Measurements from ENCODE around the gene RTP2.
"Not testable (repeated sequence)": the region's sequence is repeated elsewhere in the genome, so short reads cannot be mapped to it uniquely, and the experiment has no call there.

RTP2 gene

DNA sequence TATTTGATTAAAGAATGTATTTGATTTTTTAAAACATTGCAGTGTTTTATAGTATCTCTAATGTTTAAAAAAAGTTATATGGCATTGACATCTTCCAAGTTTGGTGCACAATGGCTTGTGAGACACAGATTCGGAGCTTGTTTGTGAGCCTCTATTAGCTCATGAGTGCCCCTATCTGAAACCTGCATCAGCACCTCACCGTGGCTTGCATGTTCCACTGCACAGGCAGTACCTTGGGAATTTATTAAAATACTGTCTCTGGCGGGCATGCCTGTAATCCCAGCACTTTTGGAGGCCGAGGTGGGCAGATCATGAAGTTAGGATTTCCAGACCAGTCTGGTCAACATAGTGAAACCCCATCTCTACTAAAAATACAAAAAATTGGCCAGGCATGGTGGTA lies 6.8 kb upstream of the RTP2 start:
- DNase-seq, result no peak

DNA sequence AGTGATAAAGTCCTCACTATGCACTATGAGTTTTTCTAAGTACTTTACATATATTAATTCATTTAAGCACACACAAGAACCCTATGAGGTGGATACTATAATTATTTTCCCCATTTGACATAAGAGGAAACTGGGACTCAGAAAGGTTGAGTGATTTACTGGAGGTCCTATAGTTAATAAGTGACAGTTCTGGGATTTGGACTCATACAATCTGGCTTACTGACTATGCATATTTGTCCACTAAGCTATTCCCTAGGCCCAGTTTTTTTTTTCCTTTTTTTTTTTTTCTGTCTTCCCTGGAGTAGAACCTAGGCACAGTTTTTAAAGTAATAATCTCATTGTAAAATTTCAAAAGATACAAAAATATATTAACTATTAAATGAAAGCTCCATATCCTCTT lies 6.3 kb upstream of the RTP2 start:
- DNase-seq, result no peak

DNA sequence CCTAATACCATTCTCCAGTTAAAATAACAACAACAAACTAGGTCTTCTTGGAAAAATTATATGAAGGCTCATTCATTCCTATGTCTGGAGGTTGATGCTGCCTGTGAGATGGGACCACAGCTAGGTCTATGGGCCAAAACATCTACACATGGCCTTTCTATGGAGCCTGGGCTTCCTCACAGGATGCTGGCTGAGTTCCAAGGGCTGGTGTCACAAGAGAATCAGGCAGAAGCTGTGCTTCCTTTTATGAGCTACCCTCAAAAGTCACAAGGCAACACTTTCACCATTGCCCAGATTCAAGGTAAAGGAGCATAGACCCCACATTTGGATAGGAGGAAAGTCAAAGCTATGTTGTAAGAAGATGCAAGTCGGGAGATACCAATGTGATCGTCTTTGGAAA lies 4.6 kb upstream of the RTP2 start:
- DNase-seq, result no peak

DNA sequence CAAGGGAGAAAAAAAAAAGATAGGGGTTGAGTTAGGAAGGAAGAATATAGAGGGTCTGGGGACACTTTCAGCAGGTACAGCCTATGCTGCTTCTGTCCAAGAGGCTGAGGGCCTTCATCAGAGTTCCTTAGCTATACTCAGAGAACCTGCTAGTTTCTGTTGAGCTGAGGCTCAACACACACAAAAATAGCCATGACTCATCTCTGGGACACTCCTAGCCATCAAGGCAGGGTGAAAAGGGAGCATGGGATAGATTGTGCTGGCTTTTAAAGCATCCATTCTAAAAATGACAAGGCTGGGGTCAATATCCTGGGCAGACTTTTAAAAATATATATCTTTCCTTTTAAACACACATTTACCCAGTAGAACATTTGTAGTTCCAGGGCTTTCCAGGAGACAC lies 2.8 kb upstream of the RTP2 start:
- DNase-seq, result no peak

DNA sequence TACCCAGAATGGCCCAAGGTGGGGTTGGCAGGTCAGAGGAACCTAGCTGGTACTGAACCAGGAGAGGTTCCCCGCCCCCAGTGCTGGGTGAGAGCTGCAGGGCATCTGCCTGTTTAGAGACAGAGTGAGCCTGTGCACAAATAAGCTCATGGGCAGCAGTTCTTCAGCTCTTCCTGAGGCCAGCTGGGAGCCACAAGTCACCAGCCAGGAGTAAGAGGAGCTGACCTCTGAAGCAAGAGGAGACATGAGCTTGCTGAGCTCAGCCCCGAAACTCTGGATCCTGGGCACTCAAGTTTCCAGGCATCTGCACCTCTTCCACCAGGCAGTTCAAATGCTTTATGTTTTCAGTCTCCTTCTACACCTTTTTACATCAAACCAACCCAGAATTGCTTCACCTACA lies 2.1 kb downstream of the RTP2 start:
- no peak for DNase-seq

DNA sequence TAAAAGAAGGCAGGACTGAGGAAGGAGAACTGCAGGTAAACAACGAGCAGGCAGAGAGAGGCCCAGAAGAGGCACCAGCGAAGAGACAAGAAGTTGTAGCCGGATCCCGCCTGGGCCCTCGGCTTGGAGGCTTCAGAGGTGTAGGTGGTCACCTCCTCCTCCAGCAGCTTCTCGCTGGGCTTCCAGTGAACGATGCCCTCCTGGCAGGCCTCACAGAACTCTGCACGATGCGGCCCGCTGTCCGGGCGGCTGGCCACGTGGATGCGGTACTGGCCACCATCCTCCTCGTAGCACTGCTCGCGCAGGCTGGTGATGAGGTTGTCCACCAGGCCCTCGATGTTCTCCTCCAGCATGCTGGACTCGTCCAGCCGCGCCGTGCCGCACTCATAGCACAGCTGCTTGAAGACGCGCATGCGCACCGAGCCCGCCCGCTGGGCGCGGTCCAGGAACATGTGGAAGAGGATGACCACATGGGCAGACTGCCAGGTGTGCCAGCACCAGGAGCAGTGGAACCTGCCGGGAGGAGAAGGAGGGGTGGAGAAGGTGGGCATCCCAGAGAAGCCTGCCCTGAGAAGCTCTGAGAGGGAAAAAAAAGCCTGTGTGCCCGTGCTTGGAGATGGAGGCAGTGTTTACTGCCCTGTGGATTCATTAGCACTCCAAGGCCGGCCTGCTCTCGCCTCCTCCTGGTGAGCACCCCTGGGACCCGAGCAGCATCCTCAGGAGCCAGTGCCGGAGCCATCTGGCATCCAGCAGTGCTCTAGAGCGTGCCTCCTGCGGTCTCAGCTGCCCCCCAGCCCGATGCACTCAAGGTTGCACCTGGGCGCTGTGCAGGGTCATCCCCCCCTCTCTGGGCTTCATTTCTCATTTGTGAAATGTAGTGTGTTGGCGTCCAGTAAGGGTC lies 3.6 kb downstream of the RTP2 start:
- no peak for DNase-seq

DNA sequence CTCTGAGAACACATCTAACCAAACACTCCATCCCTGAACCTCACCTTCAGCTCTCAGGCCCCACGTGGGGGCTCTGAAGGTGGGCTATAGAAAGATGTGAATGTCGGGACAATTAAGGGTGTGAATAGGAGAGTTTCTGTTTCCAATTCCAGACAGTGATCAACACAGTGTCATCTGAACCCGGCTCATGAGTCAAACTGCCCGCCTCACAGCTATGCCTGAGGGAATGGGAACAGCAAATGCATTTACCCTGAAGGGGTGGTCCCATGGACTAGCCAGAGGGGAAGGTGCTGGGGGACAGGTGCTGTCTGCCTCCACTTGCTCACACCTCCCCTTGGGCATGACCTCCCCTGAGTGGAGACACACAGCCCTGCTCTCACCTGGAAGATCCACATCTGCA lies 6.3 kb downstream of the RTP2 start:
- no peak for DNase-seq

DNA sequence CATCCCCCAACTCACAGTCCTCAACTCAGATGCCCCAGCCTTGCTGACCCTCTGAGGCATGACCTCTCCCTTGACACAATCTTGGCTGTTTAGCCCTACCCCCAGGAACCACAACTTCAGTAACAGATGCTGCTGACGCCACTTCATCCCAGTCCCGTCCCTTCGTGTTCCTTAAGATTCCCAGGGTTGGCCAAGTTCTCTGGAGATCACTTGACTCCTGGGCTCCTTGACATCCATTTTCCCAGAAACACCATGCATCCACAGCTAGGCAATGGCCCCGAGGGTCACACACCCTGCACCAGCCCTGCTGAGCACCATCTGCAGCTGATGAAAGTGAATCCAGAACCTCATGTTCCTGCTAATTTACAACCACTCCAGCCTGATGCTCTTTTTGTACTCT lies 6.9 kb downstream of the RTP2 start:
- no peak for DNase-seq

DNA sequence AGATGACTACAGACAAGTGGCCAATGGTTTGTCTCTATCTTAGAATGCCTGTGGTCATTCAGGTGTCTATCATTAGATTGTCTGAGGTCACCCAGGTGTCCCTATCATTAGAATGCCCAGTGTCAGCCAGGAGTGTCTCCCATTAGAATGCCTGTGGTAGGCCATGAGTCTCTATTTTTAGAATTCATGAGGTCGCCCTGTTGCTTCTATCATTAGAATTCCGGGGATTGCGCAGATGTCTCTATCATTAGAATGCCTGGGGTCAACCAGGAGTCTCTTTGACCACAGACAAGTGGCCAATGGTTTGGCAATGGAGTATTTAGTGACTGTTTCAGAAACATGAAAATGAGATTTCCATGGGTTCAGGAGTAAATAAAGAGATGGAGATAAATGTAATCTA lies 7.6 kb downstream of the RTP2 start:
- no peak for DNase-seq

DNA sequence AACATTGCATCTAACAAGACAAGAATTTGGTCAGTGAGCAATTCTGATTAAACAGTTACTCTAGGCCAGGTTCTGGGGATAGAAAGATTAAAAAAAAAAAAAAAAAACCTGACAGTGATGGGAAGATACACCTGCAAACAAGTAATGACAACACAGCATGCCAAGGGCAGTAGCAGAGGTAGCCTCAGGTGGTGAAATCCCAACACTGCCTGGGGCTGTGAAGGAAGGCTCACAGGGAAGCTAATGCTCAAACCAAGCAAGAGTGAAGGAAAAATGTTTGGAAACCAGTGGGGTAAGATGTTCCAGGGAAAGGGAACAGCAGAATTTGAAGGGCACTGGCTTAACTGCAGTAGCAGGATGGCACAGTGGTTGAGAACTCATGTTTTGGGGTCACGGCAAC lies 8.9 kb downstream of the RTP2 start:
- DNase-seq, result no peak

DNA sequence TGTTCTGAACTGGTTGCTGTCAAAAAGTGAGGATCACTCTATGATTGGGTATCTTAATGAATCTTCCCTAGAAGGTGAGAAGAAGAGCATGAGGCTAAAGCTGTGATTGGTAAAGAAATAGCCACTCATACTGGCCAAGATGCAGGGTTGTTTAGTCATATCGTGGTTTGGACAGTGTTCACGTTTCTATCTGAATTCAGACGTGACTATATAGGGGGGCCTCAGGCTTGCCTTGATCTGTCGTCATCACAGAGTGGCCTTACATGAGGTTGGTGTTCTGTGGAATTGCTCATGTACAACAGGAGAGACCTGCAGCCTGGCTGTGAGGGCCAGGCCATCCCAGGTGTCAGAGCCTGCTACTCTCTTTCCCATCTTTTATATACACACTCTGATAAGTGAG lies 12.4 kb downstream of the RTP2 start:
- DNase-seq, result no peak

DNA sequence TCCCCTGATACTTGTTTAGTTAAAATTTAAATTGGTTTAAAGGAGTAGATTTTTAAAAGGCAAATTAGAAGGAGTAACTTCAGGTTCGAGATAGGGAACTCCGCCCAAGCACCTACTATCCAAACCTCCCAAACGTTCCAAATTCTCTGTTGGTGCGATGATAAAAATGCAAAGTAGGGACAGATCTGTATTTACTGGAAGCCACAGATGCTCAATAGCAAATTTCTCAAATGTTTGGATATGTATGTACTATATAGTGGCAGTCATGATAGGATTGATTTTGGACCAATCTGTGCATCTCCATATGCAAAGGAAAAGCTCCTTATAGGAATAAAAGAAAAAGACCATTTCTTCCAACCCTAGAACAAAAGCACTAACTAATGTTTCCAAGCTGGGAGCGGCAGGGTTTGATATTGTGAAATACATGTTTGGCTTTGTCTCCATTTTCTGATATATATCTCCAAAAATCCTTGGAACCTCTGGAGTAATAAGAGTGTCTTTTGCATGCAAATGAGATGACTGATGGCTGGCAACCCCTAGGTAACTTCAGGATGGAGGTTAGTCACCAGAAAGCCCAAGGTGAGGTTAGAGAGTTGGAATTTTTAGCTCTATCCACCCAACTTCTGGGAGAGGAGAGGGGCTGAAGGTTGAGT lies 15.6 kb downstream of the RTP2 start:
- no peak for DNase-seq

DNA sequence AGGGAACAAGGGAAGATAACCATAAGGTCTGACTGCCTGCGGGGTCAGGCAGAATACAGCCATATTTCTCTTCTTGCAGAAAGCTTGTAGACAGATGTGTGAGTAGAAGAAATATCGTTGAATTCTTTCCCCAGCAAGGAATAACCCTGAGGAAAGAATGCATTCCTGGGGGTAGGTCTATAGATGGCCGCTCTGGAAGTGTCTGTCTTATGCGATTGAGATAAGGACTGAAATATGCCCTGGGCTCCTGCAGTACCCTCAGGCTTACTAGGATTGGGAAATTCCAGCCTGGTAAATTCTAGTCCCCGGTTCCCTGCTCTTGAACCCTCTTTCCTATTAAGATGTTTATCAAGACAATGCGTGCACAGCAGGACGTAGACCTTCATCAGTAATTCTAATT lies 16.4 kb downstream of the RTP2 start:
- DNase-seq, result no peak

DNA sequence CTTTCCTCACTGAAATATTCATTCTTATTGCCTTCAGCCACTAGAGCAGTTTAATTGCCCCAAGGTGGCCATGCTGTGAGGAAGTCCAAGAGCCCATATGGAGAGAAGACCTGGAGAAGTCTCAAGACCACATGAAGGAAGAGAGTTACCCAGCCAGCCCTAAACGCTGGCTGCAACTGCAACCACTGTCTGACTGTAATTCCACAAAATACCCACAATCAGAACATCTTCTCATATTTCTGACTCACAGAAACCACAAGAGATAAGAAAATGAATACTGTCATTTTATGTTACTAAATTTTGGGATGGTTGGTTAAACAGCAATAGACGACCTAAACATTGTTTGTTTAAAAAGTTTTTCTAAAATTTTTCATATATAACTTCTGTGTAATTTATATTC lies 17.5 kb downstream of the RTP2 start:
- no peak for DNase-seq

DNA sequence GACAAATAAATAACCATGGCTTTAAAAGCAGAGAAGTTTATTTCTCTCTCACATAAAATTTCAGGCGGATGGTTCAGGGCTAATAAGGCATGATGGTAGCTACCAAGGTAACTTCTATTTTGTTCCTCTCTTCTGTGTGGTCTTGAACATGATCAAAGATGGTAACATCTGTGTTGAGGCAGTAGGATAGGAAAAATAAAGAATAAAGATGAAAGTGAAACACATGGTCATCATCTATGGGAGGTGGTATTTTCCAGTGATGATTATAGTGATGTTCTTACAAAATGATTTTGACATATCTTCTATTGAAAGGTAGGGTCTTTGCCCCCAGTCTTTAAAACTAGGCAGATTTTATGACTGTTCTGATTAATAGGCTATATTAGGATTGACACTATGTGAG lies 17.9 kb downstream of the RTP2 start:
- DNase-seq, result no peak

DNA sequence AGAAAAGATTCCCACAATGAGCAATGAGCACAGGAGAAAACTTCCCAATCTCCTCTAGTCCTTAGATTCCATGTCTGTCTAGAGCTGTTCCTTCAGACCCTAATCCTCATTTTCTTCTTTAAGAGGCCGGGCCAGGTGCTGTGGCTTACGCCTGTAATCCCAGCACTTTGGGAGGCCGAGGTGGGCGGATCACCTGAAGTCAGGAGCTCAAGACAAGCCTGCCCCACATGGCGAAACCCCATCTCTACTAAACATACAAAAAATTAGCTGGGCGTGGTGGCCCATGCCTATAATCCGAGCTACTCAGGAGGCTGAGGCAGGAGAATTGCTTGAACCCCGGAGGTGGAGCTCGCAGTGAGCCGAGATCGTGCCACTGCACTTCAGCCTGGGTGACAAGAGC lies 20.6 kb downstream of the RTP2 start:
- DNase-seq, result not testable (repeated sequence)

DNA sequence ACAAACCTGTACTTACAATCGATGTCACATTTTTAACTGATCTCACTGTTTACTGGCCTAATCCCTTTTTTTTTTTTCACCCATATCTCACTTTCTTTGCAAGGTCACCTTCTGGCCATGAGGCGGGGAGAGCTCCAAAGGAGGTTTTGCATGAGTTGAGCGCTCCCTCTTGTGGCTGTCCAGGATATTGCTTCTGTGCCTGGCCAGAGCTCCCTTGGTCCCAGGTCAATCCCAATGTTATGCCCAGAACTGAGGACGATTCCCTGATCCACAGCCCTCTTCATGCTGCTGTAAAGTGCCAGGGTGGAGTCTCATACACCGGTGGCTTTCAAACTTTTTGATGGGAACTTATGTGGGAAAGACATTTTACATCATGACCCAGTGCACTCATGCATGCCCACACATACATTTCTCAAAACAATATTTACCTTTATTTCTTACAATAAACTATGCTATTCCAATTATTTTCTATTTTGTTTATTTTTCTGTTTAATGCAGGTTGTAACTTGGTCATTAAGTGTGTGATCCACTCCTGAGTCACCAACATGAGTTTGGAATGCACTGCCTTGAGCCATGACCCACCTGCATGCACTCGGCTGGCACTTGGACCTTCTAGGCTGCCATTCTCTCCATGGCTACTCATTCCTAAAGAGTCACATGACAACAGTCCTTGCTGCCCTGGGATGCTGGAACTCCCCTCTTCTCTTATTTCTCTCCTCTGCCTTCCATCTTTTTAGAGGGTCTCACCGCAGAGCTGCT lies 22.5 kb downstream of the RTP2 start:
- peak; percentile 50 to 60 for DNase-seq

DNA sequence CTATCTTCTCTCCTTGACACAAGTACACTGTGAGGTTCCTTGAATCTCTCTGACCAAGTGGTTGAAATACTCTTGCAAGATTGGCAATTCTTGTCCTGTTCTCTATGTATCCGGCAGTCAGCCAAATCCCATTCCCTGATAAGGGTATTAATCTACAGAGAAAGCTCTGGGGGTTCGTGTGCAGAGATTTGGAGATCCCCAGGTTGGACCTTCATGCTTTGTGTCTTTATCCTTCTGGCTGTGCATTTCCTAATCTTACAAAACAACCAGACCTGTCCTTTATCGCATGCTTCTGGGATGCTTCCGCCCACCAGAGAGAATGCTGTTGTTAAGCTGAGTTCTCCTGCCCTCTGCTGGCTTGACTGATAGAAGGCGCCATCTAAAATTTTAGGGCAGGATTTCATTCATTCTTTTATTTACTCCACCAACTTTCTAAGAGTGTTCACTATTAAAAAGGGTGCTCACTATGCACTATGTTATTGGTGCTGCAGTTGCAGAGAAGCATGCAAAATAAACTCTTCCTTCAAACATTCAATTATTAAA lies 23.6 kb downstream of the RTP2 start:
- DNase-seq, result no peak

DNA sequence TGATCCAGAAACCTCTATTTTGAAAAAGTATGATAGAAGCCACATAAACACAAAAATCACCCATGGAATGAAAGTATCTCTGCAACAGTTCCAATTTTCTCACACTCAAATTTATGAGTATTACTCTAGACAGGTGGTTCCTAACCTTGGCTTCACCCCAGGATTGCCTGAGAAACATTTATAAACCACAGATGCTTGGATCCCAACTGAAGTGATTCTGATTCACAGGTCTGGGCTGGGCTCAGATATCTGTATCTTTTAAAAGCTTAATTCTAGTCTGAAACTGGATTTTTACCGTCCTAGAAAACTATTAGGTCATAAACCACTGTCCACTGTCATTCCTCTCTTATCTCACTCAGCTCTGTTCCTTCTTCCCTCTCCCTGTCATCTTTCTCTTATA lies 24.8 kb downstream of the RTP2 start:
- DNase-seq, result no peak

DNA sequence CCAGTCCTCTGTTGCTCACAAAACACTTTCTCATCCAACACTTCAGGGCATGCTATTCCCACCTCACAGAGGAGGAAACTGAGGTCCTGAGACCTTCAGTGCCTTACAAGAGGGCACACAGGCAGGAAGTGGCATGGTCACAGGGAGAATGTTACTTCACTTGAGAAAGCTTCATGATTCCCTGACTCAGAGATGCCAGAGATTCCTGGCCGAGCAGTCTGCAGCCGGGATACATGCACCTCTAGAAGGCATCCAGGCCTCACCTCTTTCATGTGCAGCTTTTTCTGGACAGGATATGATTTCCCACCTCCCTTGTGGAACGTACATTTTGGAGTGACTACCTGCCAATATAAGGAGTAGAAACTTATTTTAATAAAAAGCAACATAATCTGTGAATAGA lies 29.3 kb downstream of the RTP2 start:
- DNase-seq, result no peak

DNA sequence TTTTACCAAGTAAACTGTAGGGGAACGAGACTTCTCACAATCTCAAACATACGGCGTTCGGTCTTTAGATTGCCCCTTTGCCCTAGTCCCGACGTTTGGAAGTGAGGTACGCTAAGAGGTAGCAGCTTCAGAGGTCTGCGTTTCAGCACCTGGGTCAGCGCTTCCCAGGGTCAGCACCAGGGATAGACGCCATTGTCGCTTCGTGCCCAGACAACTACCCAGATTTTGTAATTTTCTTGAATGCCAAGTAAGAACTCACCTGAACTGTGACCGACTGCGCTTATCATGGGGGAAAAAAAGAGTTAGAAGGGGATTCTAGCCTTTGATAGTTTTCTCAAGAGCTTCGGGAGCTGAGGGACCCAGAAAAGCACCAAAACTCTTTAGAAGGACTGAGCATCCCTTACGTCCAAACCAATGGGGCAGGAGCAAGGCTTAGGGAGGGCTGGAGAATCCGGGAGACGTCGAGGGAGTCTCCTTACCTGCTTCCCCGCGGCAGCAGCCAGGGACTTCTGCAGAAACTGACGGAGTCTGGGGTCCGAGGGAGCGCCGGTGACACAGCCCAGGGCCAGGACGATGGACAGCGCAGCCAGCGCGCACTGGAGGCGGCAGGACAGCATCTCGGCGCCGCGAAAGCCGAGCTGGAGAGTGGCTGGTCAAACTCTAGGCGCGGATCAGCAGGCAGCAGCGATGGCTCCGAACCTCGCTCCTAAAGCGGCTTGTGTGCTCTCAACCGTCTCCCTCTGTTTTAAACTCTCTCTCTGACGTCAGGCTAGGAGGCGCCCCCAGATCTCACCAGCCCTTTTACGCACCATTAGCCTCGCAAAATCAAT lies 32.5 kb downstream of the RTP2 start, which contains the start of gene SST:
TSS of gene SST (minus strand) at position 720 of the 830 bp plus-strand sequence. CDS start at position 617, 103 bp downstream.
- no peak for DNase-seq

DNA sequence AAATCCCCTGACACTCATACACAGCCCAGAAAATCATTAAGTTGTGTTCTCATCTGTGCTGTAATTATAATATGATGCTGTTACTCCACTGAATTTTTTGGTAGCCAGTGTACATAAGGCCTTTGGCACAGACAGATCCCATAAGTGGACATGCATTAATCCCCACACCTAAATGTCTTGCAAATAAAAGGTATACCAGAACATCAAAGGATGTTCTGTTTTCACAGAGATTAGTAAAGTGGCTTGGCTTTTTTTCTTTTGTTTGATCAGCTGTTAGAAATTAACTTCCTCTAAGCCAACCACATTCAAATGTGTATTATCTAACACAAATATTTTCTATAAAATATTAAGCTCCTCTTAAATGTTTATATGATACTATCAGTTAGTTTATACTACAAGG lies 34.8 kb downstream of the RTP2 start:
- no peak for DNase-seq
